GM18907 (cell line): Measurements from ENCODE around the gene PBRM1.
"Not testable (repeated sequence)": the region's sequence is repeated elsewhere in the genome, so short reads cannot be mapped to it uniquely, and the experiment has no call there.

Experiments
- ATAC-seq: cut with Tn5 transposase; IDR thresholded peaks from one replicate; pipeline ENCODE4 v1.9.1; 2021; ENCODE audit warnings: mild to moderate bottlenecking, moderate library complexity; ENCODE audit not compliant: unreplicated experiment

The PBRM1 gene

DNA sequence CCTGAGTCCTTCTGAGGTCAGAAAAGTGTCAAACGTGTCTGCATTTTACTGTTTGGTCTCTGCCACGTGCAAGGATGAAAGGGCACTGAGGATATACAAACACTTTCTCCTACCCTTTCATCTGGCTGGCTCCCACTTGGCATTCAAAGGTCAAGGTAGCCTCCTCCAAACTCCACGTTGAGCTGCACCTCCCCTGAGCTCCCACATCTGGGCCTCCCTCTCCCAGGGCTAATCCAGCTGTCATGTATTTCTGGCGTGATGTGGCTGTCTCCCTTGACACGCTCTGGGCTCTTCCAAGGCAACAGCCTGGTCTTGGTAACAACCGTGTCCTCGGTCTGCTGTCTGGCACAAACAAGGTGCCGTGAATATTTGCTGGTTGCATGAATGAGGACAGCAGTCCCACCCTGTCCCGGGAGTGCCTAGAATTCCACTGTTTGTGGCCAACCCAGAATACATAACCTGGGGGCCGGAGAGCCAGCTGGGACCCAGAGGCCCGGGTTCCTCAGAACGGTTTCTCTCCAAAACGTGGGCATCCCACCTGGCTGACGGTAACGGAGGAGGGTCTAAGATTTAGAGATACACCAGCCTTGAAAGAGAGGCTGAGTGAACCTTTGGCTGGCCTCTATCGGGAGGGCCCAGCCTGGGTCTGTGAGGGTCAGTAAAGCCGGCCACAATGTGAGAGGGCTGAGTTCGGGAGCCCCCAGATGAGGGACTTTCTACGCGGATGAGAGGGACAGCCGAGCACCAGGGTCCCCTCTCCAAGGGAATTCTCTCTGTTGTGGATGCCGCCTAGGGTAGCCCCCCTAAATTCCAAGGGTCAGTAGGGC lies 19.1 kb upstream of the PBRM1 start:
- peak; percentile 22 for ATAC-seq

GRCh38 chr3:52703341-52703740 lies 17.6 kb upstream of the PBRM1 start:
- ATAC-seq, result no peak

DNA sequence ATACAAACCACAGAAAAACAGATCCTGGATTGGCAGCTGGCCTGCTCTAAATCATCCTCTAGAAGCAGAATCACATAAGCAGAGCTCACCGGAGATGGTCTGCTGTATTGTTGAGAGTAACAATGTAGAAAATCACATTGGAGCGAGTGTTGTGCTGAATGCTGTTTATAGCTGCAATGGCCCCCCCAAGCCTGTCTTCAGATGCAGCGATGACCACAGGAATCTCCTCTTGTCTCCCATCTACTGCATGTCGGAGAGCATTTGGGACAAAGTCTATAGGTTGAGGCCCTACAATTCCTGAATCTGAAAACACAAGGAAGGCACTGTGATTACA lies 11.9 kb upstream of the PBRM1 start:
- no peak for ATAC-seq

DNA sequence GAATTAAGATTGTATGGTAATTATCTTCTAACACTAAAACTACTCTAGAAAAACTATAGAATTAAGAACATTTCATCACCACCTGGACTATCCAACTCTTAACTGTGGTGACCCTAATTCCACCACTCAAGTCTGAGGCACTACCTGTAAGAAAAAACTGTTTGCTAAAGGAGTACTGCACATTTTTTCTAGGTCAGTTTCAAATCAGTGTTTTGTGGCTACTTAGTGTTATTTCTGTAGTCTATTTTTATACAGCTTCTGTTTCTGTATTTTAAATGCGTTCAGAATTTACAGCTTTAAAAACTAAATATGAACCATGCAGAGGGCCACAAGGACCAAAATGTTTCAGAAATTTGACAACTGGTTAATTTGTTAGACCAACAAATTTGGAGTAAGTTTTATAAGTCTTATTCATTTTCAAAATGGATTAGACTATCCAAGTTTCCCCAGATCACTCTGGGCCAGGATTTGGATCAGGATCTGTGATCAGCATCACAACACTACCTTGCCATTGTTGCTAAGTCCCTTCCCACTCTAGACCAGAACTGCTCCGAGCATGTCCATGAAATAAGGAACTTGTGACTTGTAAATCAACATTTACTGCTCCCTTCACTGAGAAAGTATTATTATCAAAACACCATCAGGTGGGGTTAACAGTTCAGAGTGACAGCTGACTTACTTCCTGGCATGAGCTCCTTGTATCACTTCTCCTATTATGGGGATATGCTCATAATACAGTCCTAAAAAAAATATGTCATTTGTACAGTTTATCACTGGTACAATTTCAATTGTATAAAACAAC lies 11.3 kb upstream of the PBRM1 start:
- ATAC-seq, result no peak

GRCh38 chr3:52695798-52696671 lies 10.3 kb upstream of the PBRM1 start:
- ATAC-seq, result no peak

GRCh38 chr3:52694528-52695189 lies 8.9 kb upstream of the PBRM1 start:
- ATAC-seq, result no peak

- no peak for ATAC-seq
Measured at GRCh38 chr3:52693071-52693470, 7.4 kb upstream of the PBRM1 start.

DNA sequence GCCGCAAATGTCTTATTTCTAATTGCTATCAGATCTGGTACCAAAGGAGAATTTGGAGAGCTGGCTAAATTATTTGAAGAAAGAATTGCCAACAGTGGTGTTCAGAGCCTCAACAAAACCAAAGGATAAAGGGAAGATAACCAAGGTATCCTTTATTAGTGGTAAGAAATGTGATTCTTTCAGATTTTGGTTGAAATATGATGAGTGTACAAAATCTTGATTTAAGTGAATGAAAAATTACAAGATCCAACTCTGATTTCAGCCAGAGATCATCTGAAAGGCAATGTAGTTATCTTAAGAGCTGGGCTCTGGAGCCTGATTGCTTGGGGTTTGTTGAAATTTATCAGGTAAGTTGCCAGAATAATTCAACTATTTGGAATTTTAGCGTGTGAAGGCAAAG lies 4.8 kb upstream of the PBRM1 start:
- no peak for ATAC-seq

GRCh38 chr3:52689151-52689550 lies 3.4 kb upstream of the PBRM1 start:
- ATAC-seq, result no peak

DNA sequence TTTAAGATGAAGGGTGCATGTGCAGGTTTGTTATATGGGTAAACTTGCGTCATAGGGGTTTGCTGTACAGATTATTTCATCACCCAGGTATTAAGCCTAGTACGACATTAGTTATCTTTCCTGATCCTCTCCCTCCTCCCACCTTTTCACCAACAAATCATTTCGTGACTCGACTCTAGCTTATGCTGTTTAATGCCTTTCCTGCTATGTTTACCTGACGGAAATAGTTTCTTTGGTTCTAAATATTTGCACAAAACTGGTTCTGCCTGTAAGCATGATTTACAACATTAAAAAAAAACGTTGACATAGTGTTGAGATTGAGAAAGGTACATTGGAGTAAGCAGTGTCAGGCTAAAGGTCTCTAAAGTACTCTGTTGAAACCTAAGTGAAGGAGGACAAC lies 2.6 kb upstream of the PBRM1 start:
- no peak for ATAC-seq

GRCh38 chr3:52685285-52685708 lies 416 bp downstream of the PBRM1 start:
- ATAC-seq, result peak; percentile 81

DNA sequence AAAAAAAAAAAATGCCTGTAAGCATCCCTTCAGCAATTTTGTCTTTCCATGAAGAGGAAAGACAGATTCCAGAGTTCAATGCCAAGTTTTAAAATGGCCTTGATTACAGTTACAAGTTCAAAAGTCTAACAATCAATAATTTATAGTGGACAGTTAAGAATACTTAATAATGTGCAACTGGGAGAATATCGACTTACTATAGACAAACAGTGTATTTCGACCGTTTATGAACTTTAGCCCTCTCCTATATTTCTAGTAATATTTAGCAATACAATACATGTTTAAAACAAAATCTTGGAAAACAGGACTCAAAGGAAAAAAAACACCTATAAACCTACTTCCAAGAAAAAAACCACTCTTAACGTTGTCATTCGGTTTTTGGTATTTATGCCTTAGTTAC lies 1.5 kb downstream of the PBRM1 start:
- no peak for ATAC-seq

- no peak for ATAC-seq
Measured at GRCh38 chr3:52683611-52684010, 2.1 kb downstream of the PBRM1 start.

GRCh38 chr3:52682016-52682415 lies 3.7 kb downstream of the PBRM1 start:
- no peak for ATAC-seq

DNA sequence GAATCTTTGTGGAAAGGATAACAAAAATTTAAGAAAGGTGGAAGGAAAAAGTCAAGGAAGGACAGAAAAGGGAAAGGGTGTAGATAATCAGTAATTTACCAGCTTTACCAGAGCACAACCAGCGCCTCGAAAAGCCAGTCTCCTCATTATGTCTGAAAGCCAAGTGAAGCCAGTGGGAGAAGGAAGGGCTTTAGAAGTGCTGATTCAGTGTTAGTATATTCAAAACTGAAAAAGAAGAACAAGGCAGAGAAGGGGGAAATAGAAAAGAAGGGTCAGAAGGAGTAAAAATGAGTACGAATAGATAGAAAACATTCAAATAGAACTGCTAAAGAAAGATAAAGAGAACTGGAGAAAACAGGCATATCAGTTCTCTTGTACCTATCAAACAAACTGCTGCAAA lies 4.1 kb downstream of the PBRM1 start:
- no peak for ATAC-seq

DNA sequence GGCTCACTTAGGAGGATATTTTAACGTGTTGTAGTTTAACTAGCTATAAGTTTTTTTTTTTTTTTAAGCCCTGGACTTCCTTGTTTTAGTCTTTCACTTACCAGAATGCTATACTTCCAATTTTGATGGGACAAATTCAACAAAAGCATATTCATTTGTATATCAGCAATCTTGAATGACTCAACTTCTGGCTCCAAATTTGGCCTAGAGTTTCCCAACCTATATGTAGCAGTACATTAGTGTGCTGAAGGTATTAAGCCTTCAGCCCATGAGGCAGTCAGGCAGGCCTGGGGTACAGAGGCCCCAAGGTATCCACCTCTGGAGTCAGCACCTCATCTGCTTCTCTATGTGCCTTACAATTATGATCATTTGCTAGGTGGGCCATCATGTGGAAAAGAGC lies 5.9 kb downstream of the PBRM1 start:
- no peak for ATAC-seq

- no peak for ATAC-seq
Measured at GRCh38 chr3:52679199-52679538, 6.5 kb downstream of the PBRM1 start.

DNA sequence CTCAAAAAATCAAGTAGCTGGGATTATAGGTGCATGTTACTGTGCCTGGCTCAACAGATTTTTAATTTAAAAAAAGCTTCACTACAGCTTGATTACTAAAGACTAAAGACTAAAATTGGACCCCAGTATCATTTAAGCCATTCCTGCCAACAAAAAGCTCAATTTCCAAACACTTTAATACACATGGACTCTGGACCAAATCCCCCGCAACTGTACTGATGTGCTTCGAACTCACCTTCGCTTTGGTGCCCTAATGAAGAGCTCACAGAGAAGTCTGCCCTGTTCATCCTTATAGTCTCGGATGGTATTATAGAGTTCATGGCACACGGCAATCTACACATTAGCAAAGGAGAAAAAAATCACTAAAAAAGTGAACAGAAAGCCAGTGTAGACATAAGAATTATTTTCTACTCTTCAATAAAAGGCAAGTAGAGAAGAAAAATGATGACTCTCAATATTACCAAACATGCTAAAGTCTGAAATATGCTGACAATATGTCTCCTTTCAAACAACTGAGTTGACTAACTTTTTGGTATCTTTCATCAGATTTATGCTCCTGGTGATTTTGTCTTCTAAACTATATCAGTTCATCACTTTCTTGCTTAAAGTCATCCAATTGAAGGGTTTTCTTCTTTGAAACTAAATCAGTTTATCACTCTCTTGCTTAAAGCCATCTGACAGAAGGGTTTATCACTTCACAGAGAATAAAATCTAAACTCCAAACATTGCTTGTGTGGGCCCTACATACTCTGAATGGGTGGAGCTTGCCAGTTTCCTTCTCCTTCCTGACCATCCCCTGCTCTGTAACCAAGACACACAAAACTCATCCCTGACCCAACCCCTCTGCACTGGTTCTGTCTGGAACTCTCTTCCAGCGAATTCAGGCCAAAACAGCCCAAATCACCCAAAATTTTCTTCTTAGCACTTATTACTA lies 7.2 kb downstream of the PBRM1 start:
- no peak for ATAC-seq

DNA sequence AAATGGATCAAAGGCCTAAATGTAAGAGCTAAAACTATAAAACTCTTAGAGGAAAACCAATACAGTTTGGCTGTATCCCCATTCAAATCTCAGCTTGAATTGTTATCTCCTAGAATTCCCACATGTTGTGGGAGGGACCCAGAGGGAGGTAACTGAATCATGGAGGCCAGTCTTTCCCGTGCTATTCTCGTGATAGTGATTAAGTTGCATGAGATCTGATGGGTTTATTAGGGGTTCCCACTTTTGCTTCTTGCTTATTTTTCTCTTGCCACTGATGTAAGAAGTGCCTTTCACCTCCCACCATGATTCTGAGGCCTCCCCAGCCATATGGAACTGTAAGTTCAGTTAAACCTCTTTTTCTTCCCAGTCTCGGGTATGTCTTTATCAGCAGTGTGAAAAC lies 9.5 kb downstream of the PBRM1 start:
- not testable (repeated sequence) for ATAC-seq

DNA sequence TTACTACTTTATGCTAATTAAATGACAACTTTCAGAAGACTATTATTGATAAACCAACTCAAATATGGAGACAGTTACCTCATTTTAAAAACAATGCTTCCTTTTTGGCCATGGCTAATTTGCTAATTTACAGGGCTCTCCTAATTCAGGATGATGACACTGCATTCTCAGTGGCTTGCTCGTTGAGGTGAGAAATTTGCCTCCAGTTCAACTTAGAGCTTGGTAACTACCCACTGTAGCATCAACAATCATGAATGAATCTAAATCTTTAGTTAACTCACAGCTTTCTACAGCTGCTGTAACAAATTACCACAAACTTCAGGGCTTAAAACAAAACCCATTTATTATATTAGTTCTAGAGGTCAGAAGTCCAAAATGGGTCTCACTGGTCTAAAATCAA lies 14.0 kb downstream of the PBRM1 start:
- ATAC-seq, result no peak
